Left ventricle myocardium inferior (tissue), 1 donor: Measurements from ENCODE around the gene NOS1. TPM values are rescaled to one million over a fixed set of nuclear protein-coding genes. Genes with fewer than 3 reads are reported as not detected.
A peak's percentile ranks its signal among the peaks of the same experiment; 100 is the strongest.

ENCODE experiments used
- DNase-seq: peaks from one replicate; pipeline ENCODE4 v3.0.0-alpha.2; 2020
- H3K27ac ChIP-seq: fragments of 200-600 bp; replicated peaks from 2 replicates; pipeline ENCODE4 v1.8.0; 2021
- H3K27me3 ChIP-seq: fragments of 200-600 bp; 2 replicates; pipeline ENCODE4 v1.8.0; 2021; ENCODE audit warnings: low read depth
- H3K36me3 ChIP-seq: fragments of 200-600 bp; 2 replicates; pipeline ENCODE4 v1.8.0; 2021
- H3K4me1 ChIP-seq: fragments of 200-600 bp; 2 replicates; pipeline ENCODE4 v1.8.0; 2021
- H3K4me3 ChIP-seq: fragments of 200-600 bp; 2 replicates; pipeline ENCODE4 v1.8.0; 2021; ENCODE audit warnings: mild to moderate bottlenecking, moderate library complexity
- H3K9me3 ChIP-seq: fragments of 200-600 bp; replicated peaks from 2 replicates; pipeline ENCODE4 v1.8.0; 2021
- intact Hi-C: fragments of 100-400 bp; cut with micrococcal nuclease; formaldehyde crosslinking; loops from one replicate; pipeline ENCODE4 v1.11.0; 2022
- total RNA-seq: library from RNA; stranded (reverse); fragmentation: NEBNext Ultra II Directional; extraction: Animal tissue kit (Norgen Biotek cat#: 25700); gene quantifications from one replicate; pipeline ENCODE4 v1.2.1, GENCODE V29; 2021
- TF ChIP-seq, protein P1 (sequence below): fragments of 200-600 bp; IDR thresholded peaks from 2 replicates; pipeline ENCODE4 v1.8.0; 2021; ENCODE audit warnings: antibody characterized with exemption, mild to moderate bottlenecking, borderline replicate concordance
- donor health status: DM: no; HTN: yes; CAD: no; lungs with severe emphysema.

The NOS1 gene
- total RNA-seq, 1 donor from 2014 or later, result 0.22 TPM

DNA sequence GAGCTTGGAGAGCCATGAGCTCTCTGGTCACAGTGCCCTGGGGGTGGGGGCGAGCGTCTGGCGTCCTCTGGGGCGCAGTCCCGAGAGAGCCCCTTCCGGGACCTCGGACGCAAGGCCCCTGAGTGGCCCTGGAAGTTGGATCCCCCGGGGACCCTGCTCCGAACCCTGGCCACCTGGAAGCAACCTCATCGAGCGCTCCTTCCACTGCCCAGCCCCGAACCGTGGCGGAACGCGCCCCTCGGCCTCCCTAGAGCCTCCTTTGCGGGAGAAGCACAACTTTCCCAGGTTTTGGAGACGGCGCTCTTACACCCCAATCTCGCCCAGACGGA, 1.2 kb downstream of the NOS1 start:
- intact Hi-C loops, result no loop called here
- TF ChIP-seq, protein P1, sequence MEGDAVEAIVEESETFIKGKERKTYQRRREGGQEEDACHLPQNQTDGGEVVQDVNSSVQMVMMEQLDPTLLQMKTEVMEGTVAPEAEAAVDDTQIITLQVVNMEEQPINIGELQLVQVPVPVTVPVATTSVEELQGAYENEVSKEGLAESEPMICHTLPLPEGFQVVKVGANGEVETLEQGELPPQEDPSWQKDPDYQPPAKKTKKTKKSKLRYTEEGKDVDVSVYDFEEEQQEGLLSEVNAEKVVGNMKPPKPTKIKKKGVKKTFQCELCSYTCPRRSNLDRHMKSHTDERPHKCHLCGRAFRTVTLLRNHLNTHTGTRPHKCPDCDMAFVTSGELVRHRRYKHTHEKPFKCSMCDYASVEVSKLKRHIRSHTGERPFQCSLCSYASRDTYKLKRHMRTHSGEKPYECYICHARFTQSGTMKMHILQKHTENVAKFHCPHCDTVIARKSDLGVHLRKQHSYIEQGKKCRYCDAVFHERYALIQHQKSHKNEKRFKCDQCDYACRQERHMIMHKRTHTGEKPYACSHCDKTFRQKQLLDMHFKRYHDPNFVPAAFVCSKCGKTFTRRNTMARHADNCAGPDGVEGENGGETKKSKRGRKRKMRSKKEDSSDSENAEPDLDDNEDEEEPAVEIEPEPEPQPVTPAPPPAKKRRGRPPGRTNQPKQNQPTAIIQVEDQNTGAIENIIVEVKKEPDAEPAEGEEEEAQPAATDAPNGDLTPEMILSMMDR, result no peak

DNA sequence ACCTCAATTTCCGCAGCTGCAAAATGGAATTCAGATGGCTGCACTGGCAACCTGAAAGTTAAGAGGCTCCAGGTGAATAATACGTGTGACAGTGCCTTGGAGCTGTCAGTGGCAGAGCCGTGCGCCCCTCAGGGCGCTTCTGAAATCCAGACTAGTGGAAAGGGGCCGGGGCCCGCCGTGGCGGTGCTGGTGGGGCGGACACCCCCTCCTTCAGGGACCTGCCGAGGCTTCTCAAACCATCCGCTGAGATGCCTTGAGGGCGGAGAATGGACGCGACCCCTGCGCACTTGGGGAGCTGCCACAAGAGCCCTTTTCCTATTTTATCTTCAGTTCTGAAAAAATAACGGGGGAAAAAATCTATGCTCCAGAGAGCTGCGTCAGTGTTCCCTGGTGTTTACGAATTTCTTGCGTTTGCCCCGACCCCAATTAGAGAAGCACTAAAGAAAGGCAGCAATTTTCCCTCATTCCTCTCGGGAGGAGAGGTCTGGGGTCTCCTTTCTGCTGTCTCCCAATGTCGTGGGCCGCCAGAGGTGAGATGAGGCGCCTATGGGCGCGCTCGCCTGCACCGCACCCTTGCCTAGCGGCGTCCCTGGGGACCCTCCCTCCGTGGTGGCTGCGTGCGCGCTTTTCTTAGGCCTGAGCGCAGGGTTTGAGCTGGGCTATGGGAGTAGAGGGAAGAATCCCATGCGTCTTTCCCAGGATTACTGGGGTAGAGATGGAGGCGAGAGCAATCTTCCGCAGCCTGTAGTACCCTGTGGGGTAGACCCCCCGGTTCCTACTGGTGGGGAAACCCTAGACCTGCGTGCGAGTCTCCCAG, 2.2 kb downstream of the NOS1 start:
- TF ChIP-seq, protein P1, result no peak
- Histone ChIP-seq H3K27me3 (peaks cover 98% of the 10 kb centered on the region), H3K9me3 (no peaks in the 10 kb centered on the region), H3K4me1 (peaks cover 9% of the 10 kb centered on the region), H3K27ac (no peak overlapping the region), H3K4me3 (no peak overlapping the region), H3K36me3 (no peaks in the 10 kb centered on the region)
- no peak for DNase-seq
- intact Hi-C loops, result no loop called here

More for the DNA sequence above, 1.2 kb downstream of the NOS1 start:
- H3K4me1 ChIP-seq, result peaks cover 9% of the 10 kb centered on the region
- DNase-seq, result no peak
- peak overlapping the region; percentile 56 for H3K4me3 ChIP-seq
- H3K9me3 ChIP-seq, result no peaks in the 10 kb centered on the region
- H3K27me3 ChIP-seq, result peaks cover 99% of the 10 kb centered on the region
- H3K27ac ChIP-seq, result no peak overlapping the region
- no peaks in the 10 kb centered on the region for H3K36me3 ChIP-seq

DNA sequence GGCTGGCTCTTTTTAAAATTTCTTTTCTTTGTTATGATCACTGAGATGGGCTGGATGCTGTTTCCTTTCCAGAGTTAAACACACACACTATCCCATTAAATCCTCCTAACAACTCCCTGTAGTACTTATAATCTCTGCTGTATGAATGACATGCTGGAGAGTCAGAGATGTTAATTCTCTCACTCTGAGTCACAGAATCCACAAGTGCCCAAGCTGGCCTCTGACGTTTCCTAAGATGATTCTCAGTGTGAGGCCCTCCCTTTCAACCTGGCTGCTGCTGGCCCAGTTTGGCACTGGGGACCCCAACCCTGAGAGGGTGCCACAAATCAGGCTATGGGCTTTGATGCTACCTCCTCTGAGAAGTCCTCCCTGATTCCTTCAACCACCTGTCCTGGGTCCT, 5.4 kb downstream of the NOS1 start:
- H3K27ac ChIP-seq, result no peak overlapping the region
- no peaks in the 10 kb centered on the region for H3K9me3 ChIP-seq
- peaks cover 97% of the 10 kb centered on the region for H3K27me3 ChIP-seq
- intact Hi-C loops, result no loop called here
- no peaks in the 10 kb centered on the region for H3K36me3 ChIP-seq
- DNase-seq, result no peak
- H3K4me1 ChIP-seq, result peaks cover 9% of the 10 kb centered on the region
- no peak overlapping the region for H3K4me3 ChIP-seq
- TF ChIP-seq, protein P1, result no peak

DNA sequence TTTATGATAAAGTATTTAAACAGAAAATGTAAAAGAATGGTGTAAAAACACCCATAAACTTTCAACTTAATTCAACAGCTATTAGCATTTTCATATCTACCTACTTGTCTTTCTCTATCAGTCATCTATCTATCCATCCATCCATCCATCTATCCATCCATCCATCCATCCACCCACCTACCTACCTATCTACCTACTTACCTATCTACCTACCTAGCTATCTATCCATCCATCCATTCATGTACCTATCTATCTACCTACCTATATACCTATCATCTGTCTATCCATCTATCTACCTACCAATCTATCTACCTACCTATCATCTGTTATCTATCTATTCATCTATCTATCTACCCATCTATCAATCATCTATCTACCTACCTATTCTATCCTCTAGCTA, 8.5 kb downstream of the NOS1 start:
- DNase-seq, result no peak
- Histone ChIP-seq H3K36me3 (no peaks in the 10 kb centered on the region), H3K27me3 (peaks cover 72% of the 10 kb centered on the region), H3K9me3 (no peaks in the 10 kb centered on the region), H3K4me1 (no peaks in the 10 kb centered on the region), H3K4me3 (no peak overlapping the region), H3K27ac (no peak overlapping the region)
- intact Hi-C loops, result no loop called here
- TF ChIP-seq, protein P1, result no peak

DNA sequence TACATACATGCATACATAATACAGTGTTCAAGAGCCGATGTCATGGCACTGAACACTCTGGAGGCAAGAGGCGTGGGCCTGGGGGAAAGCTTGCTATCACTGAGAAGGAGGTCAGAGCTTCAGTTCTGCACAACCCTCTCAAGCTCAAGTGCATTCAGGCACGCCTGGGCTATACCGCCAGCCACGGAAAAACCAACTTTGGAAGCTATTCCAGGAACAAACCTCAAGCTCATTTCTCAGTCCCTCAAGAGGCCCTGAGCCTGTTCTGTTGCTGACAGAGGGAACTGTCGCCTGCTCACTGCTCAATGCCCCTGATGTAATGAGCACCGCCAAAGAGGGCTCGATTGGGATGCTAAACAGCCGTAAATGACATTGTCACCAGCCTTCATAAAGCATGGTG, 9.2 kb downstream of the NOS1 start:
- TF ChIP-seq, protein P1, result no peak
- intact Hi-C loops, result no loop called here
- Histone ChIP-seq H3K27me3 (peaks cover 65% of the 10 kb centered on the region), H3K9me3 (no peaks in the 10 kb centered on the region), H3K4me1 (no peaks in the 10 kb centered on the region), H3K36me3 (no peaks in the 10 kb centered on the region), H3K4me3 (no peak overlapping the region), H3K27ac (no peak overlapping the region)
- no peak for DNase-seq
